ENCODE measurements around the gene ARL4A. TPM values are rescaled to one million over a fixed set of nuclear protein-coding genes. Genes with fewer than 3 reads are reported as not detected.

ARL4A gene
- total and polyA plus RNA-seq, 2 of the 13 experiments (the other 11 are each of a cell fraction or from before 2014, with no cell fraction given): 10.8 to 25.6 TPM

DNA sequence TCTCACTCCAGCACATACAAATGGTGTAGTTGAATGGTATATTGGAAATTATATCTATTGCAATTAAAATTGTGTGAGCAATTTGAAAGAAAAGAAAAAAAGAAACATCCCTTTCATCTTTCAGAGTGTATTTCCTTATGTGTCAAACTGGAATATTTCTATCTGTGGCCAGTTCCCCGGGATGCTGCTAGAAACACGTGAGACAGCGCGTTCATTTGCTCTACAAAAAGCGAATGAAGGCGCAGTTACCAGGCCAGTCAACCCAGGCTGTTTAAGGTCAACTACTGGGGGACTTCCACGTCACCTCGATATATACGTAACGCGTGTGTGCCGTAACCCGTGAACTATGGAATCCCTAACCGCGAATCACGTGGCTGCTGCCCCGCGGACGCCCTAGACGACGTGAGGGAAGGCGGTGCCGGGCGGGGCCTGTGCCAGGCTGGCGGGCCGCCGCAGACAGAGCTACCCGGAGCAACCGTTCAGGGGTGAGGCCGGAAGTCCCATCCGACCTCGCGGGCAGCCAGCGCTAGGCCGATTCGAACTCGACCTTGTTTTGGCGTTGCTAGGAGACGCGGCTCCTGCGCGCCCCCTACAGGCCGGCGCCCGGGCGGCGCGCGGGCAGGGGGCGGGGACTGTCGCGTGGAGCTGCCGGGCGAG lies 1.1 kb upstream of the ARL4A start (continued):
- TF ChIP-seq, protein P1, sequence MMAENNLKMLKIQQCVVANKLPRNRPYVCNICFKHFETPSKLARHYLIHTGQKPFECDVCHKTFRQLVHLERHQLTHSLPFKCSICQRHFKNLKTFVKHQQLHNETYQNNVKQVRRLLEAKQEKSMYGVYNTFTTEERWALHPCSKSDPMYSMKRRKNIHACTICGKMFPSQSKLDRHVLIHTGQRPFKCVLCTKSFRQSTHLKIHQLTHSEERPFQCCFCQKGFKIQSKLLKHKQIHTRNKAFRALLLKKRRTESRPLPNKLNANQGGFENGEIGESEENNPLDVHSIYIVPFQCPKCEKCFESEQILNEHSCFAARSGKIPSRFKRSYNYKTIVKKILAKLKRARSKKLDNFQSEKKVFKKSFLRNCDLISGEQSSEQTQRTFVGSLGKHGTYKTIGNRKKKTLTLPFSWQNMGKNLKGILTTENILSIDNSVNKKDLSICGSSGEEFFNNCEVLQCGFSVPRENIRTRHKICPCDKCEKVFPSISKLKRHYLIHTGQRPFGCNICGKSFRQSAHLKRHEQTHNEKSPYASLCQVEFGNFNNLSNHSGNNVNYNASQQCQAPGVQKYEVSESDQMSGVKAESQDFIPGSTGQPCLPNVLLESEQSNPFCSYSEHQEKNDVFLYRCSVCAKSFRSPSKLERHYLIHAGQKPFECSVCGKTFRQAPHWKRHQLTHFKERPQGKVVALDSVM (CRISPR knock-in tag; IDR thresholded peaks at IDR 0.05): 0 out of 2 replicates have a peak, but pooled peaks have one; percentile 3
- TF ChIP-seq, protein P2, sequence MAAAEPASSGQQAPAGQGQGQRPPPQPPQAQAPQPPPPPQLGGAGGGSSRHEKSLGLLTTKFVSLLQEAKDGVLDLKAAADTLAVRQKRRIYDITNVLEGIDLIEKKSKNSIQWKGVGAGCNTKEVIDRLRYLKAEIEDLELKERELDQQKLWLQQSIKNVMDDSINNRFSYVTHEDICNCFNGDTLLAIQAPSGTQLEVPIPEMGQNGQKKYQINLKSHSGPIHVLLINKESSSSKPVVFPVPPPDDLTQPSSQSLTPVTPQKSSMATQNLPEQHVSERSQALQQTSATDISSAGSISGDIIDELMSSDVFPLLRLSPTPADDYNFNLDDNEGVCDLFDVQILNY (CRISPR knock-in tag; conservative IDR thresholded peaks at IDR 0.05): 0 out of 2 replicates have a peak, but pooled peaks have one; percentile 55
- TF ChIP-seq ZNF891 (CRISPR knock-in tag; IDR thresholded peaks at IDR 0.05) (0 out of 2 replicates have a peak, but pooled peaks have one; percentile 7), CBFB (CRISPR knock-in tag; IDR thresholded peaks at IDR 0.05) (0 out of 2 replicates have a peak, but pooled peaks have one; percentile 10), ZNF441 (CRISPR knock-in tag; IDR thresholded peaks at IDR 0.05; ENCODE audit: borderline replicate concordance) (no peak), AHDC1 (CRISPR knock-in tag; IDR thresholded peaks at IDR 0.05; ENCODE audit: borderline replicate concordance) (no peak), MEF2D (CRISPR knock-in tag; IDR thresholded peaks at IDR 0.05) (0 out of 2 replicates have a peak, but pooled peaks have one; percentile 18), PREB (CRISPR knock-in tag; IDR thresholded peaks at IDR 0.05) (0 out of 2 replicates have a peak, but pooled peaks have one; percentile 53), ZNF672 (CRISPR knock-in tag; IDR thresholded peaks at IDR 0.05) (no peak), SAFB2 (CRISPR knock-in tag; IDR thresholded peaks at IDR 0.05; ENCODE audit: borderline replicate concordance, low read depth) (no peak), ZNF33B (CRISPR knock-in tag; IDR thresholded peaks at IDR 0.05) (no peak), ZNF317 (CRISPR knock-in tag; IDR thresholded peaks at IDR 0.05) (no peak), CHCHD3 (CRISPR knock-in tag; IDR thresholded peaks at IDR 0.05) (0 out of 2 replicates have a peak, but pooled peaks have one; percentile 62), CBX5 (CRISPR knock-in tag; IDR thresholded peaks at IDR 0.05; ENCODE audit: borderline replicate concordance) (0 out of 2 replicates have a peak, but pooled peaks have one; percentile 24), SMC3 (IDR thresholded peaks at IDR 0.05; ENCODE audit: low read length) (no peak), PRPF4 (IDR thresholded peaks at IDR 0.05; ENCODE audit: low read depth, low read length, poor library complexity, severe bottlenecking) (peak; percentile 81), CHD2 (IDR thresholded peaks at IDR 0.05; ENCODE audit: low read depth, low read length) (0 out of 2 replicates have a peak, but pooled peaks have one; percentile 17), SMAD1 (CRISPR knock-in tag; IDR thresholded peaks at IDR 0.05; ENCODE audit: borderline replicate concordance, low read depth) (no peak; the same call in 1 of the 2 replicates), MAFG (CRISPR knock-in tag; IDR thresholded peaks at IDR 0.05) (no peak), YEATS4 (CRISPR knock-in tag; IDR thresholded peaks at IDR 0.05; ENCODE audit: borderline replicate concordance) (no peak; the same call in 1 of the 2 replicates)

All from HepG2 (cell line).